SK-N-SH (cell line): ENCODE data around the gene CCNL1. TPM values are rescaled to one million over a fixed set of nuclear protein-coding genes. Genes with fewer than 3 reads are reported as not detected.

Source experiments
- CTCF ChIA-PET: fragments of 300-600, 350-600 bp; formaldehyde crosslinking; extraction: SDS; loops from one replicate; lab custom pipeline; 2021; lab: Yijun Ruan, JAX
- POLR2A ChIA-PET: fragments of 350-600 bp; sonication (Branson Sonifier 250); formaldehyde crosslinking; extraction: SDS; loops from one replicate; lab custom pipeline; 2020; ENCODE audit warnings: antibody characterized with exemption, inconsistent platforms; lab: Yijun Ruan, JAX
- DNase-seq: peaks from one replicate; pipeline ENCODE4 v3.0.0; 2012
- H2AFZ ChIP-seq: fragments of 200-600 bp; sonication (generic); 2 replicates; pipeline ENCODE4 v1.8.1; 2016; ENCODE audit warnings: antibody characterized with exemption, mild to moderate bottlenecking, low read depth
- H3F3A ChIP-seq: fragments of 200-600 bp; sonication (generic); replicated peaks from 2 replicates; pipeline ENCODE3; 2016; ENCODE audit warnings: antibody characterized with exemption, mild to moderate bottlenecking; ENCODE audit not compliant: insufficient read depth
- H3K27ac ChIP-seq, 2 experiments: fragments of 200-500 bp in 1 of 2; fragments of 200-600 bp in 1 of 2; sonication (Bioruptor generic) in 1 of 2; sonication (generic), shearing (Covaris generic) in 1 of 2; 2 replicates each; pipeline versions ENCODE4 v1.5.1 to v1.6.1; 2014 to 2016; ENCODE audit warnings: low read depth in 2 of 2, inconsistent platforms in 1 of 2, low read length in 1 of 2, mild to moderate bottlenecking in 1 of 2, mixed read lengths in 1 of 2
- H3K27me3 ChIP-seq: fragments of 200-600 bp; sonication (generic), shearing (Covaris generic); 2 replicates; pipeline ENCODE4 v1.6.1; 2016; ENCODE audit warnings: mixed run types; ENCODE audit not compliant: insufficient read depth
- H3K36me3 ChIP-seq, 2 experiments: fragments of 200-500 bp in 1 of 2; fragments of 200-600 bp in 1 of 2; sonication (Bioruptor generic) in 1 of 2; sonication (generic) in 1 of 2; replicated peaks in 1 of 2; 2 replicates each; pipeline versions ENCODE3 to v1.5.1; 2014 to 2016; ENCODE audit warnings: low read length in 1 of 2, mild to moderate bottlenecking in 1 of 2; ENCODE audit not compliant: insufficient read depth in 2 of 2, control insufficient read depth in 1 of 2
- H3K4me1 ChIP-seq, 2 experiments: fragments of 200-500 bp in 1 of 2; fragments of 200-600 bp in 1 of 2; sonication (Bioruptor generic) in 1 of 2; sonication (generic), shearing (Covaris generic) in 1 of 2; 2 replicates each; pipeline versions ENCODE4 v1.5.1 to v1.6.1; 2014 to 2016; ENCODE audit warnings: low read depth in 1 of 2, low read length in 1 of 2, mixed run types in 1 of 2; ENCODE audit not compliant: insufficient read depth in 2 of 2, control insufficient read depth in 1 of 2
- H3K4me2 ChIP-seq: fragments of 200-600 bp; sonication (generic), shearing (Covaris generic); 2 replicates; pipeline ENCODE4 v1.6.1; 2017; ENCODE audit warnings: mixed run types
- H3K4me3 ChIP-seq, 2 experiments: fragments of 200-500 bp in 1 of 2; fragments of 200-600 bp in 1 of 2; sonication (Bioruptor generic) in 1 of 2; sonication (generic), shearing (Covaris generic) in 1 of 2; 2 replicates each; pipeline versions ENCODE4 v1.5.1 to v1.8.1; 2014 to 2016; ENCODE audit warnings: low read depth in 2 of 2, inconsistent platforms in 1 of 2, low read length in 1 of 2, mild to moderate bottlenecking in 1 of 2, mixed read lengths in 1 of 2, moderate library complexity in 1 of 2
- H3K79me2 ChIP-seq: fragments of 200-600 bp; sonication (generic); 2 replicates; pipeline ENCODE4 v1.8.1; 2017; ENCODE audit warnings: mild to moderate bottlenecking; ENCODE audit not compliant: insufficient read depth
- H3K9ac ChIP-seq: fragments of 200-600 bp; sonication (generic); 2 replicates; pipeline ENCODE4 v1.6.1; 2017; ENCODE audit warnings: mixed run types
- H3K9me2 ChIP-seq: fragments of 200-600 bp; sonication (generic); 2 replicates; pipeline ENCODE4 v1.6.1; 2017; ENCODE audit warnings: mixed run types
- H3K9me3 ChIP-seq: fragments of 200-600 bp; sonication (generic); 2 replicates; pipeline ENCODE4 v1.6.1; 2017; ENCODE audit warnings: mixed run types, mild to moderate bottlenecking, moderate library complexity
- H4K20me1 ChIP-seq: fragments of 200-600 bp; sonication (generic); 2 replicates; pipeline ENCODE4 v1.6.1; 2017; ENCODE audit warnings: mild to moderate bottlenecking, mixed run types; ENCODE audit not compliant: insufficient read depth
- CHD2 ChIP-seq: fragments of 150-350 bp; IDR thresholded peaks from 2 replicates; pipeline ENCODE4 v1.6.1; 2018; ENCODE audit warnings: low read length; ENCODE audit not compliant: partially characterized antibody
- ELF1 ChIP-seq: IDR thresholded peaks from 2 replicates; pipeline ENCODE4 v1.4.0; 2012
- EP300 ChIP-seq, 2 experiments: IDR thresholded peaks; 2 replicates each; pipeline versions ENCODE4 v1.4.0 to v1.6.1; 2012; ENCODE audit warnings: borderline replicate concordance in 1 of 2, low read depth in 1 of 2, low read length in 1 of 2
- FOSL2 ChIP-seq: IDR thresholded peaks from 2 replicates; pipeline ENCODE4 v1.4.0; 2012; ENCODE audit warnings: low read depth, mild to moderate bottlenecking, moderate library complexity, borderline replicate concordance
- FOXJ3 ChIP-seq: sonication (generic); formaldehyde crosslinking; IDR thresholded peaks from 2 replicates; pipeline ENCODE4 v1.5.1; 2020; ENCODE audit warnings: mild to moderate bottlenecking, missing genetic modification reagents
- FOXM1 ChIP-seq: IDR thresholded peaks from 2 replicates; pipeline ENCODE4 v1.4.0; 2012; ENCODE audit warnings: low read depth, mild to moderate bottlenecking
- GABPA ChIP-seq: IDR thresholded peaks from 2 replicates; pipeline ENCODE4 v1.4.0; 2012; ENCODE audit warnings: low read depth, mild to moderate bottlenecking
- GATA2 ChIP-seq: sonication (generic); formaldehyde crosslinking; IDR thresholded peaks from 2 replicates; pipeline ENCODE4 v1.5.0; 2020; ENCODE audit warnings: mild to moderate bottlenecking, missing genetic modification reagents
- JUND ChIP-seq: IDR thresholded peaks from 2 replicates; pipeline ENCODE4 v1.4.0; 2012
- MXI1 ChIP-seq: IDR thresholded peaks from 2 replicates; pipeline ENCODE4 v1.6.1; 2012; ENCODE audit warnings: mild to moderate bottlenecking, low read depth, low read length, improper control_type of control experiment
- NRF1 ChIP-seq: IDR thresholded peaks from 2 replicates; pipeline ENCODE4 v1.6.1; 2012; ENCODE audit warnings: low read depth, mild to moderate bottlenecking, low read length
- POLR2AphosphoS5 ChIP-seq: IDR thresholded peaks from 2 replicates; pipeline ENCODE4 v1.6.1; 2012; ENCODE audit warnings: low read depth, low read length
- RAD21 ChIP-seq: IDR thresholded peaks from 2 replicates; pipeline ENCODE4 v1.6.1; 2012; ENCODE audit warnings: mild to moderate bottlenecking, low read length
- RCOR1 ChIP-seq: fragments of 150-350 bp; IDR thresholded peaks from 2 replicates; pipeline ENCODE4 v1.6.1; 2017; ENCODE audit warnings: antibody characterized with exemption, low read length
- REST ChIP-seq: IDR thresholded peaks from 2 replicates; pipeline ENCODE4 v1.6.1; 2012; ENCODE audit warnings: mild to moderate bottlenecking, low read depth, low read length, moderate library complexity
- RFX5 ChIP-seq: IDR thresholded peaks from 2 replicates; pipeline ENCODE4 v1.6.1; 2012; ENCODE audit warnings: mild to moderate bottlenecking, improper control_type of control experiment, low read length
- SIN3A ChIP-seq: IDR thresholded peaks from 2 replicates; pipeline ENCODE4 v1.6.1; 2012; ENCODE audit warnings: low read depth, mild to moderate bottlenecking, low read length, moderate library complexity, borderline replicate concordance
- SMC3 ChIP-seq: IDR thresholded peaks from 2 replicates; pipeline ENCODE4 v1.6.1; 2012; ENCODE audit warnings: low read depth, low read length, improper control_type of control experiment
- TCF12 ChIP-seq: IDR thresholded peaks from 2 replicates; pipeline ENCODE4 v1.4.0; 2012
- WGBS: methylation state at CpG from one replicate; pipeline ENCODE4 v1.1.6; 2017; ENCODE audit warnings: low lambda C conversion rate; 5-methylcytosine and 5-hydroxymethylcytosine counted together
- polyA plus RNA-seq, 3 experiments: library from polyadenylated mRNA; depleted of rRNA; stranded (reverse); fragments of >200 nt; gene quantifications; 2 replicates each; pipeline ENCODE4 v1.2.3, GENCODE V29; 2012

Gene CCNL1
- polyA plus RNA-seq, 1 of the 3 experiments (the other 2 are of a cell fraction): 99.8 TPM

GRCh38 chr3:157121522-157121921, 38.4 kb downstream of the CCNL1 start:
- ChIA-PET CTCF (interaction anchor here (1.7 to 3.5 kb wide), 3 partner anchors 8 to 448 kb away, joined by 8 to 12 read pairs (median 10); partner anchors contain the start of gene TIPARP), POLR2A (no interaction called here)
- peak overlapping the region in 1 of 2 experiments; percentile 58; a peak in 1 of 4 replicates for H3K27ac ChIP-seq
- WGBS: 96% methylated on average over 1 of the region's 1 CpG
- TF ChIP-seq JUND (no peak), EP300 (IDR thresholded peaks at IDR 0.05; ENCODE audit: borderline replicate concordance in 1 of 2, low read depth in 1 of 2, low read length in 1 of 2) (no peak), REST (no peak), POLR2AphosphoS5 (no peak), TCF12 (no peak), FOXM1 (no peak), CHD2 (no peak), RFX5 (no peak), FOSL2 (no peak), MXI1 (no peak), SMC3 (no peak), SIN3A (no peak)
- H3K9ac ChIP-seq: no peak overlapping the region
- no peaks in the 10 kb centered on the region for H3K79me2 ChIP-seq
- no peak for DNase-seq
- H3K9me3 ChIP-seq: no peaks in the 10 kb centered on the region
- H3K4me3 ChIP-seq: no peak overlapping the region
- H4K20me1 ChIP-seq: no peaks in the 10 kb centered on the region
- H3K4me1 ChIP-seq: peaks cover 0 to 26% of the 10 kb centered on the region in 2 experiments; a peak in 3 of 4 replicates
- H3K4me2 ChIP-seq: 0 out of 2 replicates have a peak overlapping the region, but pooled peaks have one; percentile 54
- H3K9me2 ChIP-seq: no peaks in the 10 kb centered on the region
- no peak overlapping the region for H2AFZ ChIP-seq
- H3K36me3 ChIP-seq: no peaks in the 10 kb centered on the region
- peaks cover 7% of the 10 kb centered on the region for H3F3A ChIP-seq
- H3K27me3 ChIP-seq: no peaks in the 10 kb centered on the region

GRCh38 chr3:157120071-157120892, 39.7 kb downstream of the CCNL1 start:
- no peak overlapping the region for H3K27ac ChIP-seq
- CTCF ChIA-PET: interaction anchor here (0.7 kb wide), 1 partner anchor 30 kb away, joined by 3 read pairs; no protein-coding TSS in a partner anchor
- no peak overlapping the region for H3K4me2 ChIP-seq
- H3K79me2 ChIP-seq: no peaks in the 10 kb centered on the region
- POLR2A ChIA-PET: no interaction called here
- H3F3A ChIP-seq: peaks cover 13% of the 10 kb centered on the region
- H3K9me2 ChIP-seq: no peaks in the 10 kb centered on the region
- H3K9ac ChIP-seq: no peak overlapping the region
- H4K20me1 ChIP-seq: no peaks in the 10 kb centered on the region
- H3K27me3 ChIP-seq: no peaks in the 10 kb centered on the region
- no peaks in the 10 kb centered on the region for H3K36me3 ChIP-seq
- 95% methylated on average over 33 of the region's 56 CpGs for WGBS
- no peak for DNase-seq
- H3K4me1 ChIP-seq: peaks cover 0 to 29% of the 10 kb centered on the region in 2 experiments; a peak in 3 of 4 replicates
- no peaks in the 10 kb centered on the region for H3K9me3 ChIP-seq
- H3K4me3 ChIP-seq: no peak overlapping the region
- H2AFZ ChIP-seq: no peak overlapping the region
- TF ChIP-seq FOXM1 (no peak), GATA2 (CRISPR knock-in tag) (no peak), RCOR1 (no peak), RAD21 (no peak), NRF1 (no peak), RFX5 (no peak), GABPA (no peak), SMC3 (no peak), FOXJ3 (no peak), ELF1 (no peak)
